Naive thymus-derived CD8-positive, alpha-beta T cell (primary cell): ENCODE measurements around the gene IL36B. TPM values are rescaled to one million over a fixed set of nuclear protein-coding genes. Genes with fewer than 3 reads are reported as not detected.

Experiments used
- ATAC-seq, 2 donors: fragments of 150-1000 bp; cut with Tn5 transposase in 1 of 2; sonication (Bioruptor Pico), chemical (Tn5 transposase) in 1 of 2; 1 replicate in 1 of 2; 2 replicates in 1 of 2; pipeline ENCODE4 v1.10.0; 2021; ENCODE audit warnings: mild to moderate bottlenecking in 2 of 2, moderate library complexity in 2 of 2
- POLR2A ChIA-PET: fragments of 350-600 bp; sonication (Branson Sonifier 250); formaldehyde crosslinking; loops from one replicate; lab custom pipeline; 2021; ENCODE audit warnings: antibody characterized with exemption; lab: Charles Lee
- DNase-seq, 10 donors: peaks; one replicate each; pipeline versions ENCODE4 v3.0.0 to v3.0.0-alpha.2; 2020 to 2022
- H3K27ac Mint-ChIP-seq, 10 donors: one replicate each; pipeline ENCODE4 v1.8.0; 2020 to 2022; ENCODE audit warnings: mild to moderate bottlenecking in 10 of 10, mixed read lengths in 10 of 10, moderate library complexity in 4 of 10, inconsistent platforms in 1 of 10
- H3K27me3 Mint-ChIP-seq, 5 donors: one replicate each; pipeline ENCODE4 v1.8.0; 2021 to 2022; ENCODE audit warnings: mixed read lengths in 5 of 5
- H3K36me3 Mint-ChIP-seq, 3 donors: one replicate each; pipeline ENCODE4 v1.8.0; 2020 to 2022; ENCODE audit warnings: mixed read lengths in 3 of 3, mild to moderate bottlenecking in 2 of 3, inconsistent platforms in 1 of 3
- H3K4me1 Mint-ChIP-seq, 4 donors: one replicate each; pipeline ENCODE4 v1.8.0; 2021 to 2022; ENCODE audit warnings: mixed read lengths in 4 of 4
- H3K4me3 Mint-ChIP-seq, 10 donors: one replicate each; pipeline ENCODE4 v1.8.0; 2020 to 2022; ENCODE audit warnings: mild to moderate bottlenecking in 10 of 10, mixed read lengths in 10 of 10, moderate library complexity in 6 of 10, inconsistent platforms in 1 of 10
- H3K9me3 Mint-ChIP-seq, 9 donors: one replicate each; pipeline ENCODE4 v1.8.0; 2020 to 2022; ENCODE audit warnings: mixed read lengths in 9 of 9, mild to moderate bottlenecking in 3 of 9, inconsistent platforms in 1 of 9, moderate library complexity in 1 of 9
- polyA plus RNA-seq, 3 donors: library from polyadenylated mRNA; unstranded; fragments of 300-500 nt; fragmentation: Illumina TruSeq; gene quantifications; one replicate each; pipeline ENCODE4 v1.2.3, GENCODE V29; 2021
- total RNA-seq, 8 experiments: library from RNA in 2 of 8; stranded (reverse) in 2 of 8; gene quantifications; one replicate each; pipeline ENCODE4 v1.2.3 and lab custom pipeline; 2021 to 2026

Gene IL36B
- total and polyA plus RNA-seq, 5 experiments from 2014 or later, result not detected

DNA sequence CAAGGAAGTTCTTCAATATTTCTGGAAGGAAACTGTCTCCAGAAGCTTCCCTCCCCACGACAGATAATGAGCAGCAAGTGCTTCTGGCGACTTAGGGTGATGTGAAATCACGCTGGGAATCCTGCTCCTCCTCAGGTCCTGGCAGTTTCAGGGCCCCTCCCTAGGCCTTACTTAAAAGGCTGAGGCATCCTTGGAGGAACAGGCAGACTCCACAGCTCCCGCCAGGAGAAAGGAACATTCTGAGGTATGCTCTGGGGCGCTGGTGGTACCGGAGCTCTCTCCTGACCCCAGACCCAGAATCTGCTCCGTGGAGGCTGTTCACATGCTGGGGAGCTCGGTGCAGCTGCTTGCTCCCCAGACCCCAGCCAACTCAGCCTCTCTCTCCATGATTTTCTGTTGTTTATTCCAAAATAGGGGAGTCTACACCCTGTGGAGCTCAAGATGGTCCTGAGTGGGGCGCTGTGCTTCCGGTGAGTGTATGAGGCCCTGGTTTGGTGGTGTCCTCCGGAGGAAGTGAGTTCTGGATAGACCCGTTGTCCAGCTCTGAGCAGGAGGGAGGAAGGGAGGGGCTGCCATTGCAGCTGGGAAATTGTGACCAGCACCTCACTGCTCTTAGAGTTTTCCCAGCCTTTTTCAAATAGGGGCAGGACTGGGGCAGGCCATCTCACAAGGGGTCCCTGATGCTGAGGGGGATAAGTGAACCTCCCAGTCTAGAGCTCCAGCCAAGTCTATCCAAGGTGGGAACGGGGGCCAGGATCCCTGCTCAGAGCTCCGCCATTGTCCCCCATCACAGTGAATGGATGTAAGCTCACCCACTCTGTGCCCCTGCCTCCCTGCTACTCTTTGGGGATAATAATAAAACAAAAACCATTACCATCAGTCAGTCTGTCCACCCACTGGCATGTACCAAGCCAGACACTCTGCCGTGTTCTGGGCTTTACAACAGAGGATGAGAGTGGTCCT, 6.6 kb upstream of the IL36B start, which contains the start of gene IL36RN:
TSS of gene IL36RN (plus strand) at position 201 of the 963 bp plus-strand sequence. CDS start at position 442, 241 bp downstream.
- H3K27ac Mint-ChIP-seq, result peak within 1 kb of the TSS in 3 of 10 donors; percentile 8 to 60 (median 21)
- no peak within 1 kb of the TSS for H3K4me3 Mint-ChIP-seq
- DNase-seq (no peak), ATAC-seq (no peak)
- peaks cover 0 to 5% (median 3%) of the 10 kb centered on the region in 5 donors for H3K27me3 Mint-ChIP-seq
- peaks cover 0 to 17% (median 13%) of the 10 kb centered on the region in 3 donors for H3K36me3 Mint-ChIP-seq
- POLR2A ChIA-PET, result no interaction called here
- peaks cover 0 to 4% (median under 1%) of the 10 kb centered on the region in 4 donors for H3K4me1 Mint-ChIP-seq
- peaks cover 0 to 22% (median 16%) of the 10 kb centered on the region in 9 donors for H3K9me3 Mint-ChIP-seq

DNA sequence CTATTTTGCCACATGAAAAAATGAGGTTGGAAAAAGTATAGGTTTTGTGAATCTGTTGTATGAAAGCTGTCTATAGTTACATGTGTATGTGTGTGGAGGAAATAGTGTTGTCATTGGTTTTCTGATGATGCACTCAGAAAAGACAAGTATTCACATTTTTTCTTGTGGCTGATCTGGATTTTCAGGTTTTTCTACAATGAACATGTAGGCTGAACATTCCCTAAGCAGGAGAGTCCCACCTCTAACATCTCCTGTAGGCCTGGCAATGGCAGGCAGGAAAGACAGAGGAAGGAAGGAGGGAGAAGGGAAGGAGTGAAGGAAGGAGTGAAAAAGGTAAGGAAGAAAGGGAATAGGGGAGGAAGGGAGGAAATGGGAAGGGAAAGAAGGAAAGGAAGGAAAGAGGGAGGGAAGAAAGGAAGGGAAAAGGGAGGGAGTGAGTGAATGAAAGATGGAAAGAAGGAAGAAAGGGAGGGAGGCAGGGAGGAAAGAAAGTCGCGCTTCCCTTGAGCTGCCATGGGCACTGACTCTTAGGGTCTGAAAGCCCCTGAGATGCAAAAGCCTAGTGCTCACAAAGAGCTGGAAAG, 5.8 kb upstream of the IL36B start:
- Mint-ChIP-seq H3K4me1 (peaks cover 0 to 7% (median under 1%) of the 10 kb centered on the region in 4 donors), H3K27ac (peak overlapping the region in 2 of 10 donors; percentile 8 to 21), H3K36me3 (peaks cover 0 to 21% (median 19%) of the 10 kb centered on the region in 3 donors), H3K27me3 (peaks cover 0 to 7% (median 3%) of the 10 kb centered on the region in 5 donors), H3K4me3 (no peak overlapping the region), H3K9me3 (peaks cover 3 to 29% (median 21%) of the 10 kb centered on the region in 9 donors)
- no peak for ATAC-seq
- POLR2A ChIA-PET, result no interaction called here
- no peak for DNase-seq

DNA sequence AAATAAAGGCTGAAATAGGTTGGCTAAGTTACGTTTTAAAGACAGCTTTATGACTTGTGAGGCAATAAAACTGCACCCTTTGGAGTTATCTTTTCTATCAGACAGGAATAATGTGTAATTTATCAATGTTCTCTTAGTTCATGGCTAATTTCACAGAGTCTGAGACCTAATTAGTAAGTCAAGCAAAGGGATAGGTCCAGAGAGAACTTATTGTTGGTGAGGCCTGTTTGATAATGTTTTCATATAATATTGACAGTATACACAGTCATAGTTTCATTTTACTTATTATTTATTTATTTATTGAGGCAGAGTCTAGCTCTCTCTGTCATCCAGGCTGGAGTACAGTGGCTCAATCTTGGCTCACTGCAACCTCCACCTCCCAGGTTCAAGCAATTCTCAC, 4.5 kb upstream of the IL36B start:
- H3K9me3 Mint-ChIP-seq, result peaks cover 3 to 33% (median 21%) of the 10 kb centered on the region in 9 donors
- peaks cover 0 to 7% (median under 1%) of the 10 kb centered on the region in 4 donors for H3K4me1 Mint-ChIP-seq
- ATAC-seq (no peak), DNase-seq (no peak)
- H3K27me3 Mint-ChIP-seq, result peaks cover 0 to 7% (median 3%) of the 10 kb centered on the region in 5 donors
- H3K36me3 Mint-ChIP-seq, result peaks cover 0 to 25% (median 19%) of the 10 kb centered on the region in 3 donors
- H3K4me3 Mint-ChIP-seq, result no peak overlapping the region
- H3K27ac Mint-ChIP-seq, result no peak overlapping the region
- POLR2A ChIA-PET, result no interaction called here

DNA sequence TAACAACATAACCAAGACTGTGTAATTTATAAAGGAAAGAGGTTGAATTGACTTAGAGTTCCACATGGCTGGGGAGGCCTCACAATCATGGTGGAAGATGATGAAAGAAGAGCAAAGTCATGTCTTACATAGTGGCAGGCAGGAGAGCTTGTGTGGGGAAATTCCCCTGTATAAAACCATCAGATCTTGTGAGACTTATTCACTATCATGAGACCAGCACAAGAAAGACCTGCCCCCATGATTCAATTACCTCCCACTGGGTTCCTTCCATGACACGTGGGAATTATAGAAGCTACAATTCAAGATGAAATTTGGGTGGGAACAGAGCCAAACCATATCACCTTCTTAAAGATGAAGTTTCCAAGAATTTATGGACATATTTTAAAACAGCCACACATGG, 3.9 kb upstream of the IL36B start:
- H3K4me3 Mint-ChIP-seq, result no peak overlapping the region
- peaks cover 3 to 34% (median 21%) of the 10 kb centered on the region in 9 donors for H3K9me3 Mint-ChIP-seq
- POLR2A ChIA-PET, result no interaction called here
- DNase-seq (no peak), ATAC-seq (no peak)
- H3K4me1 Mint-ChIP-seq, result peaks cover 0 to 6% (median under 1%) of the 10 kb centered on the region in 4 donors
- H3K27me3 Mint-ChIP-seq, result peaks cover 0 to 6% (median 2%) of the 10 kb centered on the region in 5 donors
- H3K36me3 Mint-ChIP-seq, result peaks cover 0 to 25% (median 19%) of the 10 kb centered on the region in 3 donors
- H3K27ac Mint-ChIP-seq, result no peak overlapping the region

DNA sequence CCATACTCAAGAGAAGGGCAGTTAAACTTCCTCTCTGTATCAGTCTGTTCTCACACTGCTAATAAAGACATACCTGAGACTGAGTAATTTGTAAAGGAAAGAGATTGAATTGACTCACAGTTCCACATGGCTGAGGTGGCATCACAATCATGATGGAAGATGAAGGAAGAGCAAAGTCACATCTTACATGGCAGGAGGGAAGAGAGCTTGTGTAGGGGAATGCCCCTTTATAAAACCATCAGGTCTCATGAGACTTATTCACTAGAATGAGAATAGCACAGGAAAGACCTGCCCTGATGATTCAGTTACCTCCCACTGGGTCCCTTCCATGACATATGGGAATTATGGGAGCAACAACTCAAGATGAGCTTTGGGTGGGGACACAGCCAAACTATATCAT, 1.4 kb upstream of the IL36B start:
- peaks cover 0 to 4% (median under 1%) of the 10 kb centered on the region in 4 donors for H3K4me1 Mint-ChIP-seq
- ATAC-seq (no peak), DNase-seq (no peak)
- peaks cover 0 to 25% (median 19%) of the 10 kb centered on the region in 3 donors for H3K36me3 Mint-ChIP-seq
- H3K27ac Mint-ChIP-seq, result no peak overlapping the region
- peaks cover 0 to 4% (median 0%) of the 10 kb centered on the region in 5 donors for H3K27me3 Mint-ChIP-seq
- peaks cover 3 to 34% (median 22%) of the 10 kb centered on the region in 9 donors for H3K9me3 Mint-ChIP-seq
- POLR2A ChIA-PET, result interaction anchor here (0.6 kb wide), 1 partner anchor 95 kb away, joined by 3 read pairs; no protein-coding TSS in a partner anchor
- H3K4me3 Mint-ChIP-seq, result no peak overlapping the region

DNA sequence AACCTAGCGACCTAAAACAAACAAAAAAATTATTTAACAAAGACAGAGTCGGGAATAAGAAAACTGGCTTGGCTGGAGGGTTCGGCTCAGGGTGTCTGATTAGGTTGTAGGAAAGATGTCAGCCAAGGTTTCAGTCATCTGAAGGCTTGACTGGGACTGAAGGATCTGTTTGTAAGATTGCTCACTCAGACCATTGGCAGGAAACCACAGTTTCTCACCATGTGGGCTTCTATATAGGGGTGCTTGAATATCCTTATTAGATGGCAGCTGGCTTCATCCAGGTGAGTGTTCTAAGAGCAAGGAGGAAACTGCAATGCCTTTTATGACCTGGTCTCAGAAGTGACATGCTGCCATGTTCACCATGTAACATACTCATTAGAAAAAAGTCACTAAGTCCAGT, 999 bp upstream of the IL36B start:
- Mint-ChIP-seq H3K36me3 (peaks cover 0 to 25% (median 19%) of the 10 kb centered on the region in 3 donors), H3K4me3 (no peak overlapping the region), H3K27ac (no peak overlapping the region), H3K9me3 (peaks cover 3 to 34% (median 22%) of the 10 kb centered on the region in 9 donors), H3K27me3 (peaks cover 0 to 4% (median 0%) of the 10 kb centered on the region in 5 donors), H3K4me1 (peaks cover 0 to 4% (median under 1%) of the 10 kb centered on the region in 4 donors)
- POLR2A ChIA-PET, result no interaction called here
- ATAC-seq (no peak), DNase-seq (no peak)

DNA sequence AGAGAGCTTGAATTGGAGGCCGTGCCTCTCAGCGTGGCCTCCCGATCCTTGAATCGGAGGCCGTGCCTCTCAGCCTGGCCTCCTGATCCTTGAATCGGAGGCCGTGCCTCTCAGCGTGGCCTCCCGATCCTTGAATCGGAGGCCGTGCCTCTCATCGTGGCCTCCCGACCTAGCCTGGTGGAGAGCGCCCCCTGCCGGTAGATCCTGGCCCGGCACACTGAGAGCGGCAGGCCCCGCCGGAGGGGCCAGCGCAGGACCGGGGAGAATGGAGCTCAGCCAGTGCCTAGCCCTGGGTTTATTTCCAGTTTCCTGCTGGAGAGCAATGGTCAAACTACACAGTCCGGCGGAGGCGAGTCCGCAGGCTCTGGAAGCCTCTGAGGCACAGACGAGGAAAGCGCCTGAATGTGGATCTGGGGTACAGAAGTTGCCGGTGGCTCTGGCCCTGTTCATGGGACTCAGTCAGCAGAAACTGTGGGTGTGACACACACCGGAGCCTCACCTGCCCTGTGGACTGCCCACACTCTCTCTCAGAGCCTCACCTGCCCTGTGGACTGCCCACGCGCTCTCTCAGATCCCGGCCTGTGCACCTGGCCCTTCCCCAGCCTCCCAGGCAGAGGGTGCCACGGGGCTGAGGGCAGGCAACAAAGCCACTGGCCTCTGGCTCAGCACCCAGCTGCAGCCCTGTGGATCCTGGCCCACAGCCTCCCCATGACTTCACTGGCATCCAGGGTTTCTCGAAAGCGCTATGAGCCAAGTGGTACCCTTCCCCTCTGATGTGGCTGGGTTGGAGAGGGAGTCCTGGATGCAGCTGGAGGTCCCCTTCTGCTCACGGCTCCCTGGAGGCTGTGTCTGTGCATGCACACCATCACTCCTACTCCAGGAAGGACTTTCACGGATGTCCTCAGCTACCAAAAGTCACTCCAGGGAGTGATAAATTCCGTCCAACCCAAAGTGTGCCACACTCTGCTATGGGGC, 1.5 kb downstream of the IL36B start:
- Mint-ChIP-seq H3K4me3 (no peak overlapping the region), H3K36me3 (peaks cover 0 to 25% (median 19%) of the 10 kb centered on the region in 3 donors), H3K27me3 (peaks cover 0 to 9% (median 0%) of the 10 kb centered on the region in 5 donors), H3K9me3 (peaks cover 3 to 31% (median 19%) of the 10 kb centered on the region in 9 donors), H3K4me1 (peaks cover 0 to 4% (median under 1%) of the 10 kb centered on the region in 4 donors), H3K27ac (peak overlapping the region in 1 of 10 donors; percentile 85)
- DNase-seq, result no peak
- no peak for ATAC-seq
- POLR2A ChIA-PET, result no interaction called here

DNA sequence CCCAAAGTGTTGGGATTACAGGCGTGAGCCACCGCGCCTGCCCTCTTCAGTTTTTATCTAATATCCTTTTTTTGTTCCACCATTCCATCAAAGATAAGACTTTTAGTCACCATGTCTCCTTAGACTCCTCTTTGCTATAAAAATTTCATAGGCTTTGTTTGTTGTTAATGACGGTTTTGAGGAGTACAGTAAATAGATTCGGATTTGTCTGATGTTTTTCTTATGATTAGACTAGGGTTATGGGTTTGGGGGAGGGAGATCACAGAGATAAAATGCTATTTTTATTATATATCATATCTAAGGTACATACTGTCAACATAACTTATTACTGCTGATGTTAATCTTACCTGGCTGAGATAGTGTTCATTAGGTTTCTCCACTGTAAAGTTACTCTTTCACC, 6.2 kb downstream of the IL36B start:
- peaks cover 0 to 3% (median 0%) of the 10 kb centered on the region in 4 donors for H3K4me1 Mint-ChIP-seq
- no peak overlapping the region for H3K27ac Mint-ChIP-seq
- peaks cover 0 to 6% (median 0%) of the 10 kb centered on the region in 9 donors for H3K9me3 Mint-ChIP-seq
- POLR2A ChIA-PET, result interaction anchor here (0.7 kb wide), 1 partner anchor 329 kb away, joined by 10 read pairs; no protein-coding TSS in a partner anchor
- ATAC-seq, result no peak
- DNase-seq, result no peak
- no peak overlapping the region for H3K4me3 Mint-ChIP-seq
- peaks cover 0 to 5% (median 0%) of the 10 kb centered on the region in 5 donors for H3K27me3 Mint-ChIP-seq
- H3K36me3 Mint-ChIP-seq, result peaks cover 0 to 1% (median 0%) of the 10 kb centered on the region in 3 donors

DNA sequence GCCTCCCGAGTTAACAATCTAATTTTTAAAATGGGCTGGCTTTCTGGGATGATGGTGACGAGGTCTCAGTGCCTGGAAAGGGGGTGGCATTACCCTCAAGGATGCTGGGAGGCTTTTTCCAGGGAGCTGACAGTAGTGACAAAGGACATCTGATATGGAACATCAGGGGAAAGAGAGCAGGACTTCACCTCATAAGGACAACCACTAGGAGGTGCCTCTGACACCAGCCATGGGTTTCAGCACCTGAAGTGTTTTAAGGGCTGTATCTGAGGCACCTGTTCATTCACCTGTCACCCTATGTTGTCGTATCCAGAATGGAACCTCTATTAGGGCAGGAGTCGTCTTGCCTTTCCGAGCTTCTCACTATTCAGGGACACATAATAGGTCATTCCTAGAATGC, 10.8 kb downstream of the IL36B start:
- DNase-seq, result no peak
- Mint-ChIP-seq H3K36me3 (peaks cover 0 to 1% (median 0%) of the 10 kb centered on the region in 3 donors), H3K27me3 (peaks cover 0 to 6% (median 0%) of the 10 kb centered on the region in 5 donors), H3K27ac (peak overlapping the region in 1 of 10 donors; percentile 47), H3K9me3 (no peaks in the 10 kb centered on the region), H3K4me1 (peaks cover 0 to 2% (median under 1%) of the 10 kb centered on the region in 4 donors), H3K4me3 (no peak overlapping the region)
- ATAC-seq, result no peak
- POLR2A ChIA-PET, result no interaction called here

DNA sequence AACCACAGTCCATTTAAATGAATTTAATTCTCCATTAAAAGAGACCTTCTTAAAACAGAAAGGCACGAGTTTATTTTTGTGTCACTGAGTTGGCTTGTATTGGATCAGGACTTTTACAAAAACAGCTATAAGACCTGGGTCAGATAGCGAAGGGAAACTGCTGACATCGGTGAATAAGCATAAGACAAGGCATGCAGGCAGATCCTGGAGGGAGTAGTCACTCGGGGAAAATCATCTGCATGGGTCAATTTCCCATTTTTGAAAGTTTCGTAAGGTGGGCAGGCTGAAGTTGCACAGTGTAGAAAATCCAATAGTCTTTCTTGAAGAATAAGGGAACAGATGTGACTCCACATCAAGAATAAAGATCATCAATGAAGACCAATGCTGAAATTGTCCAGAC, 12.9 kb downstream of the IL36B start:
- H3K4me1 Mint-ChIP-seq, result peaks cover 0 to 2% (median under 1%) of the 10 kb centered on the region in 4 donors
- H3K36me3 Mint-ChIP-seq, result no peaks in the 10 kb centered on the region
- H3K9me3 Mint-ChIP-seq, result no peaks in the 10 kb centered on the region
- H3K27ac Mint-ChIP-seq, result peak overlapping the region in 1 of 10 donors; percentile 75
- peaks cover 0 to 7% (median 0%) of the 10 kb centered on the region in 5 donors for H3K27me3 Mint-ChIP-seq
- no peak overlapping the region for H3K4me3 Mint-ChIP-seq
- DNase-seq, result no peak
- POLR2A ChIA-PET, result no interaction called here
- no peak for ATAC-seq

DNA sequence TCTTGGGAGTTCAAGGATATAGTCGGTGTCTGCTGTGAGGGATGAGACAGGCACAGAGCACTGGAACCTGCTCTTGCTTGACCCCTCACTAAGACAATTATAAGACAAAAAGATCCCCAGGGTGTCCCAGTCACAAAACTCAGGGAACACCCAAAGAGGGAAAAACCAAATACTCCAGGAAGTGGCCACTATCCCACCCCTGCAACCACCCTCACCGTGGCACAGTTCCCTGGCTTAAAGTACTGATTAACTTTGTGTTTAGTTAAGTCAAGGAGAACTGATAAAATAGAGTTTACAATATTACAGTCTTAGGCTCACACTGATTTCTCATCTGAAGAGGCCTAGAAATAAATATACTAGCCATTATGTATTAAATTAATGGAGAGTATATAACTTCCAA, 13.5 kb downstream of the IL36B start:
- POLR2A ChIA-PET, result no interaction called here
- H3K9me3 Mint-ChIP-seq, result no peaks in the 10 kb centered on the region
- no peak overlapping the region for H3K4me3 Mint-ChIP-seq
- DNase-seq (no peak), ATAC-seq (no peak)
- peaks cover 0 to 7% (median 0%) of the 10 kb centered on the region in 5 donors for H3K27me3 Mint-ChIP-seq
- no peaks in the 10 kb centered on the region for H3K36me3 Mint-ChIP-seq
- H3K4me1 Mint-ChIP-seq, result peaks cover 0 to 3% (median under 1%) of the 10 kb centered on the region in 4 donors
- peak overlapping the region in 2 of 10 donors; percentile 61 to 75 for H3K27ac Mint-ChIP-seq
